Measurements from ENCODE around the gene SDHC.

The SDHC gene

GRCh38 chr1:161282991-161283390 is 31.2 kb upstream of the SDHC start:
- no peak for TF ChIP-seq CTCF (conservative IDR thresholded peaks at IDR 0.05; ENCODE audit: low read length)
- no peak for DNase-seq (ENCODE audit: low read depth)
- no peak overlapping the region for H3K4me3 ChIP-seq (ENCODE audit: low read length)

- TF ChIP-seq CTCF (conservative IDR thresholded peaks at IDR 0.05; ENCODE audit: low read length): no peak
- no peak overlapping the region for H3K4me3 ChIP-seq (ENCODE audit: low read length)
- no peak for DNase-seq (ENCODE audit: low read depth)
These were observed 29.1 kb upstream of the SDHC start for GRCh38 chr1:161285113-161285512.

DNA sequence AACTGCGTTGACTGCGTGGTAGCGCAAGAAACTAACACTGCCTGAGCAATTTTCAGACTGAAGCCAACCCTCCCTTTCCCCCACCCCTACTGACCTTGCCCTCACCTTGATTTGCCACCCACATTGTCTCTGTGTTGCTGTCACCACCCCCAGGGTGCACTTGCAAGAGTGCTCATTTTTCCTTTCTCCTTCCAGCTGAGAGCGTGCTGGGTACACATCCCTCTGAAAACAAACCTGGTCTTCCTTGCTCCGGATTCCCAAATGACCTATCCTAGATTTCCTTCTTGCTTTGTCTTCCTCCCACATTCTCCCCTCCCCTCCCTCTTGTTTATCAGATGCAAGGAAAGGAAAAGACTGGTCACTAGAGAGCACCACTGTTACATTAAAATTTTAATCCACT is 28.7 kb upstream of the SDHC start:
- H3K4me3 ChIP-seq (ENCODE audit: low read length): no peak overlapping the region
- no peak for TF ChIP-seq CTCF (conservative IDR thresholded peaks at IDR 0.05; ENCODE audit: low read length)
- DNase-seq (ENCODE audit: low read depth): no peak

GRCh38 chr1:161287482-161288054 is 26.6 kb upstream of the SDHC start:
- H3K4me3 ChIP-seq (ENCODE audit: low read length): no peak overlapping the region
- TF ChIP-seq CTCF (conservative IDR thresholded peaks at IDR 0.05; ENCODE audit: low read length): no peak
- DNase-seq (ENCODE audit: low read depth): no peak

DNA sequence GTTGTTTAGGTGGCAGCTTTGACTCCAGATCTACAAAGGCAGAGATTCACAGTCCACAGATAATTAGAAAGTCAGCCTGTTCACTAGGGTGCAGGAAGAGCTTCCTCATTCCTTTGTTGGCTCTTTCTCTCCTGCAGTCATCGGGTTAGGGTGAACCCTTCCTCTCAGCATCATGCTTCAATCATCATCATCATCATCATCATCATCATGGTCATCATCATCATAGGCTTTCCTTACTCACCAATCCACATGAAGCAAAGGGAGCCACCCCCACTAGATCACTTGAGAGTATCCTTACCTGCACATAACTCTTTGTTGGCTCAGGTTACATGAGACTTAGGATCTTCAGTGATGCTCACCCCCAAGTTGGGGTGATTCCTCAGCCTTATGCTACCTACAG is 23.4 kb upstream of the SDHC start:
- DNase-seq (ENCODE audit: low read depth): no peak
- no peak for TF ChIP-seq CTCF (conservative IDR thresholded peaks at IDR 0.05; ENCODE audit: low read length)
- H3K4me3 ChIP-seq (ENCODE audit: low read length): no peak overlapping the region

DNA sequence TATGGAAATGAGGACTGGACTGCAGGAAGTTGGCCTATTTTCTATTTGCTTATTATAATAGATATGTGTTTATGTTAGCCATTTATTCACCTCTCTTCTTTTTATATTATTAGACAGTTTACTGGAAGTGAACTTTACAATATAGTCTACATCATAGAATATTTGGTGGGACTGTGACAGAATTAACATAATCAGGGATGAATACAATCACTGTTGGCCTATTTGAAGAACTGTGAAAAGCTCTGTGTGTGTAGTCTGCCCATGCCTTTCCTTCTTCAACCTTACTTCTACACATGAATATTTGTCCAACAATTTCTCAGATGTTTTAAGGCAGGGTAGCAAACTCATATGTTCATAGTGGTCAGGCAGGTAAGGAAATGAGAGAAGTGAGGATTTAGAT is 16.8 kb upstream of the SDHC start:
- no peak for DNase-seq (ENCODE audit: low read depth)
- no peak overlapping the region for H3K4me3 ChIP-seq (ENCODE audit: low read length)
- TF ChIP-seq CTCF (conservative IDR thresholded peaks at IDR 0.05; ENCODE audit: low read length): no peak

DNA sequence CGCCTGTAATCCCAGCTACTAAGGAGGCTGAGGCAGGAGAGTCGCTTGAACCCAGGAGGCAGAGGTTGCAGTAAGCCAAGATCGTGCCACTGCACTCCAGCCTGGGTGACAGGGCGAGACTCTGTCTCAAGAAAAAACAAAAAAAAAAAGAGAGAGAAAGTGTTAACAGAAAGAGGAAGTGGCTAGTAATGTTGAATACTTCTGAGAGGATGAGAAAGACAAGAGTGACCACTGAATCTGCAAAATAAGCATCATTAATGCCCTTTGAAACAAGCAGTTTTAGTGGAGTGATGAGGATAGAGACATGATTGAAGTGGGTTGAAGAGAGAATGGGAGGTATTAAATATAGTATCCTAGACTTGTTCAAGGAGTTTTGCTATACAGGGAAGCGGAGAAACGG is 16.1 kb upstream of the SDHC start:
- no peak overlapping the region for H3K4me3 ChIP-seq (ENCODE audit: low read length)
- no peak for TF ChIP-seq CTCF (conservative IDR thresholded peaks at IDR 0.05; ENCODE audit: low read length)
- DNase-seq (ENCODE audit: low read depth): no peak
